HCT116 (cell line): Measurements from ENCODE around the gene ATP11B. TPM values are rescaled to one million over a fixed set of nuclear protein-coding genes. Genes with fewer than 3 reads are reported as not detected.

ENCODE experiments used
- ATAC-seq: fragments of 200-7000 bp; cut with Tn5 transposase; 2 replicates; pipeline ENCODE4 v1.9.1; 2020; ENCODE audit warnings: mild to moderate bottlenecking, moderate library complexity
- BruUV-seq: library from RNA; stranded (reverse); fragments of 400-500 nt; replicated peaks from 2 replicates; lab custom pipeline; 2021; lab: Mats Ljungman, UMichigan
- CTCF ChIA-PET: fragments of 300-600 bp; sonication (Branson Sonifier 250); formaldehyde crosslinking; loops from one replicate; lab custom pipeline; 2021; ENCODE audit warnings: antibody characterized with exemption; lab: Charles Lee
- POLR2A ChIA-PET: fragments of 300-600, 350-600 bp; sonication (Branson Sonifier 250); formaldehyde crosslinking; loops from one replicate; lab custom pipeline; 2021; ENCODE audit warnings: antibody characterized with exemption; lab: Charles Lee
- RAD21 ChIA-PET, 2 experiments: fragments of 300-600 bp; sonication (Branson Sonifier 250); formaldehyde crosslinking; loops; one replicate each; lab custom pipeline; 2023; ENCODE audit warnings: low total read pairs in 2 of 2; ENCODE audit not compliant: uncharacterized antibody in 2 of 2, unreplicated experiment in 2 of 2, low non-redundant PET in 1 of 2; lab: Charles Lee
- DNase-seq: peaks from one replicate; pipeline ENCODE4 v3.0.0-alpha.2; 2010; ENCODE audit warnings: low read depth, low spot score
- H2AFZ ChIP-seq: fragments of 200-600 bp; shearing (Covaris generic), sonication (generic); 2 replicates; pipeline ENCODE4 v1.6.1; 2017; ENCODE audit warnings: low read depth, mixed run types, mixed read lengths, antibody characterized with exemption, low read length; ENCODE audit not compliant: poor library complexity, severe bottlenecking
- H3K27ac ChIP-seq: 2 replicates; pipeline ENCODE4 v1.5.1; 2012; ENCODE audit warnings: low read depth, low read length
- H3K27me3 ChIP-seq: fragments of 200-600 bp; sonication (generic); 2 replicates; pipeline ENCODE4 v1.6.1; 2016; ENCODE audit warnings: mixed run types, low read length, mixed read lengths; ENCODE audit not compliant: insufficient read depth
- H3K36me3 ChIP-seq, 2 experiments: fragments of 200-500 bp in 1 of 2; fragments of 200-600 bp in 1 of 2; sonication (Bioruptor generic) in 1 of 2; sonication (generic) in 1 of 2; 2 replicates each; pipeline versions ENCODE4 v1.5.1 to v1.6.1; 2014 to 2016; ENCODE audit warnings: low read length in 2 of 2, inconsistent platforms in 1 of 2, mixed read lengths in 1 of 2, mixed run types in 1 of 2; ENCODE audit not compliant: insufficient read depth in 2 of 2, control insufficient read depth in 1 of 2
- H3K4me1 ChIP-seq, 2 experiments: fragments of 200-600 bp in 1 of 2; sonication (generic) in 1 of 2; 2 replicates each; pipeline versions ENCODE4 v1.5.1 to v1.6.1; 2012 to 2017; ENCODE audit warnings: low read length in 2 of 2, inconsistent platforms in 1 of 2, mild to moderate bottlenecking in 1 of 2, mixed read lengths in 1 of 2, mixed run types in 1 of 2, moderate library complexity in 1 of 2; ENCODE audit not compliant: insufficient read depth in 2 of 2, control insufficient read depth in 1 of 2
- H3K4me2 ChIP-seq: fragments of 200-600 bp; sonication (generic); 2 replicates; pipeline ENCODE4 v1.6.1; 2017; ENCODE audit warnings: mixed run types, low read length, mixed read lengths
- H3K4me3 ChIP-seq, 2 experiments: fragments of 200-600 bp in 1 of 2; sonication (generic) in 1 of 2; replicated peaks in 1 of 2; 2 replicates each; pipeline ENCODE4 v1.5.1; 2011 to 2016; ENCODE audit warnings: low read length in 2 of 2, control low read depth in 1 of 2, low read depth in 1 of 2, mild to moderate bottlenecking in 1 of 2, mixed read lengths in 1 of 2, mixed run types in 1 of 2
- H3K79me2 ChIP-seq: fragments of 200-600 bp; sonication (generic); 2 replicates; pipeline ENCODE4 v1.6.1; 2017; ENCODE audit warnings: mild to moderate bottlenecking, mixed run types, low read length, moderate library complexity, mixed read lengths; ENCODE audit not compliant: insufficient read depth
- H3K9ac ChIP-seq: fragments of 200-600 bp; sonication (generic); 2 replicates; pipeline ENCODE4 v1.6.1; 2016; ENCODE audit warnings: low read length, mixed read lengths
- H3K9me2 ChIP-seq: fragments of 200-600 bp; sonication (generic), shearing (Covaris generic); 2 replicates; pipeline ENCODE4 v1.6.1; 2017; ENCODE audit warnings: mixed run types, mild to moderate bottlenecking, moderate library complexity; ENCODE audit not compliant: insufficient read depth
- H3K9me3 ChIP-seq, 2 experiments: fragments of 200-500 bp in 1 of 2; fragments of 200-600 bp in 1 of 2; sonication (Bioruptor generic) in 1 of 2; sonication (generic) in 1 of 2; 2 replicates each; pipeline ENCODE4 v1.6.1; 2014 to 2017; ENCODE audit warnings: low read length in 2 of 2, mixed read lengths in 2 of 2, inconsistent platforms in 1 of 2, low read depth in 1 of 2, mild to moderate bottlenecking in 1 of 2, mixed run types in 1 of 2, moderate library complexity in 1 of 2; ENCODE audit not compliant: control insufficient read depth in 1 of 2, insufficient read depth in 1 of 2
- H4K20me1 ChIP-seq: fragments of 200-600 bp; sonication (generic), shearing (Covaris generic); 2 replicates; pipeline ENCODE4 v1.6.1; 2017; ENCODE audit warnings: mixed run types, mild to moderate bottlenecking, moderate library complexity; ENCODE audit not compliant: insufficient read depth
- EGR1 ChIP-seq: IDR thresholded peaks from 2 replicates; pipeline ENCODE4 v1.6.1; 2012; ENCODE audit warnings: low read depth
- EZH2 ChIP-seq: fragments of 200-600 bp; sonication (generic); IDR thresholded peaks from 2 replicates; pipeline ENCODE4 v1.6.1; 2017; ENCODE audit warnings: antibody characterized with exemption, mixed run types
- EZH2phosphoT487 ChIP-seq: fragments of 200-600 bp; IDR thresholded peaks from 2 replicates; pipeline ENCODE4 v1.6.1; 2018; ENCODE audit warnings: antibody characterized with exemption, borderline replicate concordance
- FOSL1 ChIP-seq: IDR thresholded peaks from 2 replicates; pipeline ENCODE4 v1.6.1; 2012; ENCODE audit warnings: low read depth
- POLR2AphosphoS5 ChIP-seq: IDR thresholded peaks from 2 replicates; pipeline ENCODE4 v1.6.1; 2011; ENCODE audit warnings: mild to moderate bottlenecking, low read depth, low read length, moderate library complexity
- TCF7L2 ChIP-seq: IDR thresholded peaks from 2 replicates; pipeline ENCODE4 v1.7.0; 2011; ENCODE audit warnings: borderline replicate concordance, inconsistent platforms; ENCODE audit not compliant: insufficient read depth, insufficient read length; ENCODE audit errors: extremely low read depth
- YY1 ChIP-seq: IDR thresholded peaks from 2 replicates; pipeline ENCODE4 v1.6.1; 2011; ENCODE audit warnings: low read length, low read depth, moderate library complexity, mild to moderate bottlenecking; ENCODE audit not compliant: insufficient replicate concordance; ENCODE audit errors: extremely low read depth
- ZBTB33 ChIP-seq: IDR thresholded peaks from 2 replicates; pipeline ENCODE4 v1.6.1; 2011; ENCODE audit warnings: mild to moderate bottlenecking, low read length, moderate library complexity; ENCODE audit not compliant: insufficient replicate concordance; ENCODE audit errors: extremely low read depth
- ZNF274 ChIP-seq: fragments of 200-500 bp; sonication (Bioruptor generic); IDR thresholded peaks from 2 replicates; pipeline ENCODE4 v1.6.1; 2014; ENCODE audit warnings: mild to moderate bottlenecking, low read depth, low read length, inconsistent platforms
- intact Hi-C: fragments of 100-400 bp; cut with micrococcal nuclease; formaldehyde crosslinking; loops from 2 replicates; pipeline ENCODE4 v1.10.0; 2022
- total RNA-seq: library from RNA; stranded (reverse); gene quantifications from one replicate; pipeline ENCODE4 v1.2.1, GENCODE V29; 2021; ENCODE audit not compliant: unreplicated experiment
- TF ChIP-seq, protein P1 (sequence below), 3 experiments: fragments of 200-600 bp in 1 of 3; sonication (generic) in 1 of 3; IDR thresholded peaks in 2 of 3; conservative IDR thresholded peaks in 1 of 3; 2 replicates each; pipeline ENCODE4 v1.5.1; 2012 to 2017; ENCODE audit warnings: low read depth in 2 of 3, low read length in 2 of 3, antibody characterized with exemption in 1 of 3, borderline replicate concordance in 1 of 3, control low read depth in 1 of 3, mild to moderate bottlenecking in 1 of 3, mixed read lengths in 1 of 3, mixed run types in 1 of 3, moderate library complexity in 1 of 3; ENCODE audit not compliant: insufficient read depth in 1 of 3

Gene ATP11B
- total RNA-seq, 1 experiment from 2014 or later, result 53.0 TPM

- BruUV-seq, result no TSS peak
- ATAC-seq, result no peak
- DNase-seq, result no peak
- Histone ChIP-seq H3K4me3 (no peak overlapping the region), H4K20me1 (no peaks in the 10 kb centered on the region), H3K79me2 (no peaks in the 10 kb centered on the region), H2AFZ (no peak overlapping the region), H3K4me1 (no peaks in the 10 kb centered on the region), H3K36me3 (0 out of 4 replicates have a peak, but pooled peaks cover 0 to 4% of the 10 kb centered on the region in 2 experiments), H3K9me2 (no peaks in the 10 kb centered on the region), H3K9ac (no peak overlapping the region), H3K9me3 (no peaks in the 10 kb centered on the region), H3K27me3 (no peaks in the 10 kb centered on the region), H3K4me2 (no peak overlapping the region)
- CTCF ChIA-PET, result no interaction called here
- intact Hi-C loops, result no loop called here
- RAD21 ChIA-PET, result no interaction called here
- POLR2A ChIA-PET, result no interaction called here
- TF ChIP-seq, protein P1, sequence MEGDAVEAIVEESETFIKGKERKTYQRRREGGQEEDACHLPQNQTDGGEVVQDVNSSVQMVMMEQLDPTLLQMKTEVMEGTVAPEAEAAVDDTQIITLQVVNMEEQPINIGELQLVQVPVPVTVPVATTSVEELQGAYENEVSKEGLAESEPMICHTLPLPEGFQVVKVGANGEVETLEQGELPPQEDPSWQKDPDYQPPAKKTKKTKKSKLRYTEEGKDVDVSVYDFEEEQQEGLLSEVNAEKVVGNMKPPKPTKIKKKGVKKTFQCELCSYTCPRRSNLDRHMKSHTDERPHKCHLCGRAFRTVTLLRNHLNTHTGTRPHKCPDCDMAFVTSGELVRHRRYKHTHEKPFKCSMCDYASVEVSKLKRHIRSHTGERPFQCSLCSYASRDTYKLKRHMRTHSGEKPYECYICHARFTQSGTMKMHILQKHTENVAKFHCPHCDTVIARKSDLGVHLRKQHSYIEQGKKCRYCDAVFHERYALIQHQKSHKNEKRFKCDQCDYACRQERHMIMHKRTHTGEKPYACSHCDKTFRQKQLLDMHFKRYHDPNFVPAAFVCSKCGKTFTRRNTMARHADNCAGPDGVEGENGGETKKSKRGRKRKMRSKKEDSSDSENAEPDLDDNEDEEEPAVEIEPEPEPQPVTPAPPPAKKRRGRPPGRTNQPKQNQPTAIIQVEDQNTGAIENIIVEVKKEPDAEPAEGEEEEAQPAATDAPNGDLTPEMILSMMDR (IDR thresholded peaks at IDR 0.05 in 2 of 3, conservative IDR thresholded peaks at IDR 0.05 in 1 of 3; ENCODE audit: borderline replicate concordance in 1 of 3, insufficient read depth in 1 of 3, low read depth in 2 of 3, low read length in 2 of 3), result no peak
- no peak for TF ChIP-seq TCF7L2
- no peak for TF ChIP-seq ZNF274
- TF ChIP-seq EZH2, result no peak
- no peak for TF ChIP-seq EZH2phosphoT487
- no peak for TF ChIP-seq EGR1
- no peak for TF ChIP-seq ZBTB33
- TF ChIP-seq YY1, result no peak
- TF ChIP-seq POLR2AphosphoS5, result no peak
- no peak for TF ChIP-seq FOSL1
- TF ChIP-seq, all 23 proteins: peak for 0
- H3K27ac ChIP-seq, result no peak overlapping the region
These were observed 103.2 kb downstream of the ATP11B start for GRCh38 chr3:182896553-182896952.
